ENCODE measurements around the gene SRF.

DNA sequence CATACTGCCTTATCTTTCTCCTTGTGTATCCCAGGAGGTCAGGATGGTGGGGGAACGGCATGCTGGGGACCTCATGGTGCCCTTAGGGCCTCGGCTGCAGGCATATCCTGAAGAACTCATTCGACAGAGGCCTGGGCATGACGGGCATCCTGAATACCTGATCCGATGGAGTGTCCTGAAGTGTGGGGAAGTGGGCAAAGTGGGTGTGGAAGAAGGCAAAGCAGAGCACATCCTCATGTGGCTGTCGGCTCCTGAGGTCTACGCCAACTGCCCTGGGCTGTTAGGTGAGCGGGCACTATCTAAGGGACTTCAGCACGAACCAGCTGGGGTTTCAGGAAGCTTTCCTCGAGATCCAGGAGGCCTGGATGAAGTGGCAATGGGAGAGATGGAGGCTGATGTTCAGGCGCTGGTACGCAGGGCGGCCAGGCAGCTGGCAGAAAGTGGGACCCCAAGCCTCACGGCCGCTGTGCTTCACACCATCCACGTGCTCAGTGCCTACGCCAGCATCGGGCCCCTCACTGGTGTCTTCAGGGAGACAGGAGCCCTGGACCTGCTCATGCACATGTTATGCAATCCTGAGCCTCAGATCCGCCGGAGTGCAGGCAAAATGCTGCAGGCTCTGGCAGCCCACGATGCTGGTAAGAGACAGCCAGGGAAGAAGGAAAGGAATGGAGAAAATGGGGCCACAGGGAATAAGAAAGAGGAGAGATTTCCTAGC, 13.4 kb downstream of the SRF start:
- TF ChIP-seq RFX5 (IDR thresholded peaks at IDR 0.05; ENCODE audit: low read depth, low read length) (no peak), CTCF (conservative IDR thresholded peaks at IDR 0.05; ENCODE audit: low read depth, low read length) (no peak), POLR2A (IDR thresholded peaks at IDR 0.05; ENCODE audit: low read depth, low read length) (no peak), CEBPB (IDR thresholded peaks at IDR 0.05; ENCODE audit: low read depth, low read length) (no peak), MAZ (IDR thresholded peaks at IDR 0.05; ENCODE audit: borderline replicate concordance, low read depth, low read length) (no peak), RAD21 (IDR thresholded peaks at IDR 0.05; ENCODE audit: low read length) (no peak), ELK1 (IDR thresholded peaks at IDR 0.05; ENCODE audit: borderline replicate concordance, low read depth, low read length) (no peak), SMC3 (IDR thresholded peaks at IDR 0.05; ENCODE audit: low read depth, low read length) (no peak), FOS (IDR thresholded peaks at IDR 0.05; ENCODE audit: low read depth, low read length) (no peak), RCOR1 (IDR thresholded peaks at IDR 0.05; ENCODE audit: insufficient replicate concordance, low read length) (no peak), MAFK (IDR thresholded peaks at IDR 0.05; ENCODE audit: low read depth, low read length) (no peak), BHLHE40 (IDR thresholded peaks at IDR 0.05; ENCODE audit: low read depth, low read length) (no peak)
- TF ChIP-seq, protein P1, sequence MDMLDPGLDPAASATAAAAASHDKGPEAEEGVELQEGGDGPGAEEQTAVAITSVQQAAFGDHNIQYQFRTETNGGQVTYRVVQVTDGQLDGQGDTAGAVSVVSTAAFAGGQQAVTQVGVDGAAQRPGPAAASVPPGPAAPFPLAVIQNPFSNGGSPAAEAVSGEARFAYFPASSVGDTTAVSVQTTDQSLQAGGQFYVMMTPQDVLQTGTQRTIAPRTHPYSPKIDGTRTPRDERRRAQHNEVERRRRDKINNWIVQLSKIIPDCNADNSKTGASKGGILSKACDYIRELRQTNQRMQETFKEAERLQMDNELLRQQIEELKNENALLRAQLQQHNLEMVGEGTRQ (IDR thresholded peaks at IDR 0.05; ENCODE audit: low read depth, low read length): no peak

Measured in IMR-90 (cell line).